Fibroblast of the conjunctiva (primary cell): Measurements from ENCODE around the gene PLB1.
"Not testable (repeated sequence)": the region's sequence is repeated elsewhere in the genome, so short reads cannot be mapped to it uniquely, and the experiment has no call there.

Experiments
- DNase-seq: peaks from one replicate; pipeline ENCODE4 v3.0.0-alpha.2; 2010; ENCODE audit warnings: low read depth

The PLB1 gene

GRCh38 chr2:28469947-28470535 lies 25.8 kb upstream of the PLB1 start:
- no peak for DNase-seq

GRCh38 chr2:28470759-28471158 lies 25.1 kb upstream of the PLB1 start:
- no peak for DNase-seq

- DNase-seq: no peak
Measured at GRCh38 chr2:28471214-28471613, 24.6 kb upstream of the PLB1 start.

DNA sequence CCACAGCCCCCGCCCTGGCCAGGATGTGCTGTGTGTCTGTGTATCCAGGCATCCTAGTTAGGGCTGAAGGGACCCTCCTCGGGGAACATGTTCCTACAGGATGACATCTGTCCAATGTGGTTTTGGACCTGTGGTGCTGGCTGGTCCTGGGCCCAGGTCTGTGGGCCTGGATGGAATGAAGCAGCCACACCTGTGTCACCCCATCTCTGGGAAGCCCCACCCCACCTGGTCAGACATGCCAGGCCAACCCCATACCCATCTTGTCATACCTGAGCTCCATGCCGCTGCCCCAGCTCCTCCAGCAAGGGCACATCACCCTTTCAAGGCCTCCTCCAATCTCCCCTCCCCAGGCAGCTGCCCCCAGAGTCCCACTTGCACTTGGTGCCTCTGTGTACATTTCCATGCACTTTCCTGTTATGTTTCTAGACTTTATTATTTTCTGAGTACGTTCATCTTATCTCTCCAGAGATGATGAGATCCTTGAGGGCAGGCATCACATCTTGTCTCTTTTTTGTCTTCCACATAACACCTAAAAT lies 24.1 kb upstream of the PLB1 start:
- no peak for DNase-seq

DNA sequence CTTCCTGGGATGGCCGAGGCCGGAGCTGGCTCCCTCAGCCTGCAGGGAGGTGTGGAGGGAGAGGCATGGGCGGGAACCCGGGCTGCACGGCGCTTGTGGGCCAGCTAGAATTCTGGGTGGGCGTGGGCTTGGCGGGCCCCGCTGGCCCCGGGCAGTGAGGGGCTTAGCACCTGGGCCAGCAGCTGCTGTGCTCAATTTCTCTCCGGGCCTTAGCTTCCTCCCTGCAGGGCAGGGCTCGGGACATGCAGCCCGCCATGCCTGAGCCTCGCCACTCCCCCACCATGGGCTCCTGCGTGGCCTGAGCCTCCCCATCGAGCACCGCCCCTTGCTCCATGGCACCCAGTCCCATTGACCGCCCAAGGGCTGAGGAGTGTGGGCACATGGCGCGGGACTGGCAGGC lies 23.2 kb upstream of the PLB1 start:
- DNase-seq: not testable (repeated sequence)

DNA sequence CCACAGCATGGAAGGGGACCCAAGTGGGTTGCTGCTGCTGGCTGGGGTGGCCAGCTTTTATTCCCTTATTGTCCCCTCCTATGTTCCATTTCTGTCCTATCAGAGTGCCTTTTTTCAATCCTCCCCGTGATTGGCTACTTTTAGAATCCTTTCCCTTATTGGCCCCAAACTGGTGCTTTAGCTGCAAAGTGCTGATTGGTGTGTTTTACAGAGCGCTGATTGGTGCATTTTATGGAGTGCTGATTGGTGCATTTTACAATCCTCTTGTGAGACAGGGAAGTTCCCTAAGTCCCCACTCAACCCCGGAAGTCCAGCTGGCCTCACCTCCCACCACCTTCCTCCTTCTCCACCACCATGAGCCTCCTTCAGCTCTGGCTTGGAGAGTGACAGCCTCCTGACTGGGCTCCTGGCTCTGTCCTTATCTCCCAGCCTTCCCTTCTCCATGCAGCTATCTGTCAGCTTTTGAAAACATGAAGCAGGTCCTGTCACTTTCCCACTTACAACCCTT lies 20.7 kb upstream of the PLB1 start:
- no peak for DNase-seq

- DNase-seq: no peak
Measured at GRCh38 chr2:28477087-28477486, 18.8 kb upstream of the PLB1 start.

DNA sequence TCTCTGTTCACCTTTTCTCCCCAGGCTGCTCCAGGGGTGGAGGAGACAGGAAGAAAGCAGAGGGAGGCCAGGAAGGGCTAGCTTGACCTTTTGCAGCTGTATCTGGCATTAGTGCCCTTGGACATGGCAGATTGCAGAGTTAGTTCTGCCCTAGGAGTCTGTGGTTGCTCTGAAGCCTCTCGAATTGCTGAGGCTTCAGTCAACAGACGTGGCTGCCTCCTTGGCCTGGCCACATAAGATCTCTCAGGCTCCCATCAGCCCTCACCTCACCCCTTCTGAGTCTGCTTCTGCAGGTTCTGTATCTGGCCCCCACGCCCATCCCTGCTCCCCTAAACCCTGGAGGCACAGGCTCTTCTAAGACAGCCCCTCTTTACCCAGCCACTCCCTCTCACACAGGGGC lies 18.2 kb upstream of the PLB1 start:
- no peak for DNase-seq

GRCh38 chr2:28480403-28481049 lies 15.3 kb upstream of the PLB1 start:
- DNase-seq: no peak

DNA sequence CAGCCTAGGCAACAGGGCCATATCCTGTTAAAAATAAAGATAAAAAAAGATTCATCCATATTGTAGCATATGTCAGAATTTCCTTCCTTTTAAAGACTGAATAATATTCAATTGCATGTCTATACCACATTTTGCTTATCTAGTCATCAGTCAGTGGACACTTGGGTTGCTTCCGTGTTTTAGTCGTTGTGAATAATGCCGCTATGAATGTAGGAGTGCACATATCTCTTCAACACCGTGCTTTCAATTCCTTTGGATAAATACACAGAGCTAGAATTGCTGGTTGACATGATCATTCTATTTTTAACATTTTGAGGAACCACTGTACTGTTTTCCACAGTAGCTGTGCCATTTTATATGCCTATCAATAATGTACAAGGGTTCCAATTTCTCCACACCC lies 14.0 kb upstream of the PLB1 start:
- no peak for DNase-seq

GRCh38 chr2:28484835-28485234 lies 11.0 kb upstream of the PLB1 start:
- DNase-seq: no peak

DNA sequence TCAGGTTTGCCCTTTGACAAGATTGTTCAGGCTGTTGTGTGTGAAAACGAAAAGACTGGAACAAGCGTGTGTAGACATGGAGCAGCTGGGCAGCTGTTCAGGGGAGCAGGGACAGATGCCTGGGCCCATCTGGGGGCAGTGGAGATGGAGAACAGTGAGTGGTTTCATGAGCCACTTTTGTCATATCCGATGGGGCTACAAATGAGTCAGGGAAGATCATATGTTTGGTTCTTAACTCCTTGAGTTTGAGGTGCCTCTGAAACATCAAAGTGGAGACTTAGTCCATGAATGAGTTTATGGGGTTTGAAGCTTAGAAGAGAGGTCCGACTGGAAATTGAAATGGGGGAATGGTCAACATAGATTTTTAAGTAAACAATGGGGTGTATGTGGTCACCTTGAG lies 9.3 kb upstream of the PLB1 start:
- no peak for DNase-seq

DNA sequence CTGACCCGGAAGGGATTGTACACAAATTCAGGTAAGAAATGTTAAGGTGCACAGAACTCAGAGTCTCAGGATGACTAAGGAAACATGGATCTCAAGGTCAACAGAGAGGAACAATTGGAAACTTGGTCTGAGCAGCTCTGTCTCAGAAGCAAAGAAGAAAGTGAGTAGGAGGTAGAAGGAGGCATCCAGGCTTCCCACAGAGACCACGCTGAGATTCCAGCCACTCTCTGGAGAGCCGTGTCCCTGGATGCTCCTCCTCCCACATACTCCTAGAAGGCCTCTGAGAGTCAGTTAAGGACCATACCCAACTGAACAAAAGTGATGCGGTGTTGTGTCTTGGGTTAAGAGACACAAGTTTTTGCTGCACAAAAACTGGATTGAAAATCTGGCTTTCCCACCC lies 8.6 kb upstream of the PLB1 start:
- no peak for DNase-seq

DNA sequence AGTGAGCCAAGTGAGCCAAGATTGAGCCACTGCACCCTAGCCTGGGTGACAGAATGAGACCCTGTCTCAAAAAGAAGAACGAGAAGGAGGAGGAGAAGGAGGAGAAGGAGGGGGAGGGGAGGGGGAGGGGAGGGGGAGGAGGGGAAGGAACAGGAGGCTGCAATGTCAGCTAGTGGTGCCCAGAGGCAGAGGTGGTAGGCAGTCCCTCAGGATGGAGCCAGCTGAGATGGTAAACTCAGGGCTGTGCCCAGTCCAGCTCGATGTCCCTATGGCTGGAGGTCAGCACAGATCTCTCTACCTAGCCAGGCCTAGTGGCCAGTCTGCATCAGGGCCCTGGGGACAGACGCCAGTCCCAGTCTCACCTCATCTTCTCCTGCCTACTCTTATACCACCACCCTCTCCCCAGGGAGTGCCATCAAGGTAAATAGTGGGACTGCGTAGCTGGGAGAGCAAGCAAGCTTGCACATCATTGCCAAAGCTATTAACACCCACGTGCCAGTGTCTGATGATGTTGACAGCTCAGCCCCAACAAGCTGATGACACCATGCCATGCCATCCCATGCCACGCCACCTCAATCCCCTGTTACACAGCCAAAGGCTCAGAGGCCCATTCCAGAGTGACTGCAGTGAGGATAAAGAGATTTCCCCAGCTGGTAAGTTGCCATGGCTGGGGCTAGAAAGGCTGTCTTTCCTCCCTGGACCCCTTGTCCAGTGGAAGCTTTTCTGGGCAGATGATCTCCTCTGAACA lies 7.6 kb upstream of the PLB1 start:
- no peak for DNase-seq

DNA sequence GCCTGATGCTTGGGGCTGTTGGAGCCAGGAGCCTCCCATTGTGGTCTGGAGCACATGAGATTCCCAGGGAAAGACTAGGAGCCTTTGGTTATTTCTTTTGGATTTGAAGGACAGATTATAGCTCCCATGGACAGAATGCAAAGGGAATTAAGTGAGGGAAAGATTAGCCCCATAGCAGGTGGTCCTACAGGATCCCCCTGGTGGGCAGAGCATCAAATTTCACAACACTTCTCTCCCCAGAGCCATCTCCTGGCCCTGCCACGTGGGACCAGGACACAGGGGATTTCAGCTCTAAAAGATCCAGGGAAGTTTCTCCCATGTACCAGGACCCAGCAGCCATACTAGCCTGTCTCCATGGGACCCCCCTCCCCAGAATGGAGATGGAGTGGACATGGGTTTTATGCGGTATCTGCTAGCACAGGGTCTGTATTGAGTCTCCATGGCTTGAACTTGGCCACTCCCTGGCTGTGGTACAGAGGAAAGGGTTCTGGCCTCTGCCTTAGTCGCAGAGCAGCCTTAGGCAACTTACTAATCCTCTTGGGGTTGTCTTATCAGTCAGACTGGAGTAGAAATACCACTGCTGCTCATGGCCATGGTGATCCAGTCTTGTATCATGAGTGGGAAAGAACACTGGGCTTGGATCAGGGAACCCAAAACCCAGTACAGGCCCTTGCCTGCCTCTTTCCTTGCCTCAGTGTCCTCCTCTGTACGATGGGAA lies 6.8 kb upstream of the PLB1 start:
- no peak for DNase-seq

GRCh38 chr2:28490558-28490957 lies 5.3 kb upstream of the PLB1 start:
- DNase-seq: no peak

- DNase-seq: no peak
Measured at GRCh38 chr2:28492282-28492681, 3.6 kb upstream of the PLB1 start.

DNA sequence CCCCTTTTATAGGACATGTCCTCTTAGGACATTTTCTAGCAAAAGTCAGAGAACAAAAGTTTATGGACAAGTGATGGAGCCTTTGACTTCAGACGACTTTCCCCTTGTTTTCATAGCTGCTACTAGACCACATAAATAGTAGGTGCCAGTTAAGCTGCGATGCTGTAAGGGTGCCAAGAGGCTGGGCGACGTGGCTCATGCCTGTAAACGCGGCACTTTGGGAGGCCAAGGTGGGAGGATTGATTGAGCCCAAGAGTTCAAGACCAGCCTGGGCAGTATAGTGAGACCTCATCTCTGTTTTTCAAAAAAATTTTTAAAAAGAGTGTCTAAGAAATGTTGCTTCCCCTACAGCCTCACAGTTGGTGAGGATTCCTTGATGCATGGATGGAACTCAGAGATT lies 2.2 kb upstream of the PLB1 start:
- DNase-seq: no peak

GRCh38 chr2:28496781-28497180 lies 921 bp downstream of the PLB1 start:
- DNase-seq: no peak

GRCh38 chr2:28497206-28497605 lies 1.3 kb downstream of the PLB1 start:
- no peak for DNase-seq

- no peak for DNase-seq
Measured at GRCh38 chr2:28499282-28499681, 3.4 kb downstream of the PLB1 start.

DNA sequence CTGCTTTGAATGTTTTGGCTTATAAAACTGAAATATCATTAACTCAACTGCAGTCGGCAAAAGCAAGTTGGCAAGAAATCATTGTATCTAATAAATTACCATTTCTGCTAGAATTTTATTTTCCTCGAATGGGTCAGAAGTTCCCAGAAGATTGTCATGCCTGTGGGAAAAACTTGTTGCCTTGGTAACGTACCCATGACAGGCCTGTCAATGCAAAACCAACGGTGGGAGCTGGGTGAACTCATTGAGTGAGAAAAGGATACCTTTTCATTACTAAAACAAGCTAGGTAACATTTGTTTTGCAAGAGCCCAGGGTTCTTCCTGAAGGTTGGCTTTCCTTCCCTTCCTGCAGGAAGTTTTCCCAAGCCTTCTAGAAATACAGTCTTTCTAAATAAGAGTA lies 9.5 kb downstream of the PLB1 start:
- no peak for DNase-seq
